GM12872 (cell line): ENCODE results near the gene CYTH3.

Experiments used
- CTCF ChIP-seq: IDR thresholded peaks from 3 replicates; pipeline ENCODE4 v1.5.1; 2011; ENCODE audit warnings: low read depth, mild to moderate bottlenecking, low read length, moderate library complexity; ENCODE audit not compliant: insufficient read depth

The CYTH3 gene

GRCh38 chr7:6123843-6124242, 148.6 kb downstream of the CYTH3 start:
- TF ChIP-seq CTCF = no peak

GRCh38 chr7:6121141-6121540, 151.3 kb downstream of the CYTH3 start:
- no peak for TF ChIP-seq CTCF

- no peak for TF ChIP-seq CTCF
These were observed 154.9 kb downstream of the CYTH3 start for GRCh38 chr7:6117533-6117932.

GRCh38 chr7:6116211-6116610, 156.2 kb downstream of the CYTH3 start:
- TF ChIP-seq CTCF = no peak
